Measurements from ENCODE around the gene OGFRL1.

DNA sequence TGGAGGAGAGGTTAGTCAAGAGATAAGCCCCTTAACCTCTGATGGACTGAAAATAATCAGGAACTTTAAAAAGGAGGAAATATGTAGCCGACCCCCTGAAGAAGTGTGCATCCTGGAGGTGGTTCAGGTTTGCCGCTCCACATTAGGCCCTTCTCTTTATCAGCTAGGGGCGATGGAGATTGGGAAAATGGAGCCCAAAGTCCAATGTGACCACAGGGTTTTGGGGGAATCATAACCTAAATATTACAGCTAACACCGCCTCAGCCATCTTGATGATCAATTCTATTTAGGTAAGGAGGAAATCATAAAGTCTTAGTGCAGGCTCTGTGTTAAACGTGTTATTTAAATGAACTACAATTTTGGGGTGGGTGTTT lies 1.2 kb downstream of the OGFRL1 start:
- TF ChIP-seq, protein P1, sequence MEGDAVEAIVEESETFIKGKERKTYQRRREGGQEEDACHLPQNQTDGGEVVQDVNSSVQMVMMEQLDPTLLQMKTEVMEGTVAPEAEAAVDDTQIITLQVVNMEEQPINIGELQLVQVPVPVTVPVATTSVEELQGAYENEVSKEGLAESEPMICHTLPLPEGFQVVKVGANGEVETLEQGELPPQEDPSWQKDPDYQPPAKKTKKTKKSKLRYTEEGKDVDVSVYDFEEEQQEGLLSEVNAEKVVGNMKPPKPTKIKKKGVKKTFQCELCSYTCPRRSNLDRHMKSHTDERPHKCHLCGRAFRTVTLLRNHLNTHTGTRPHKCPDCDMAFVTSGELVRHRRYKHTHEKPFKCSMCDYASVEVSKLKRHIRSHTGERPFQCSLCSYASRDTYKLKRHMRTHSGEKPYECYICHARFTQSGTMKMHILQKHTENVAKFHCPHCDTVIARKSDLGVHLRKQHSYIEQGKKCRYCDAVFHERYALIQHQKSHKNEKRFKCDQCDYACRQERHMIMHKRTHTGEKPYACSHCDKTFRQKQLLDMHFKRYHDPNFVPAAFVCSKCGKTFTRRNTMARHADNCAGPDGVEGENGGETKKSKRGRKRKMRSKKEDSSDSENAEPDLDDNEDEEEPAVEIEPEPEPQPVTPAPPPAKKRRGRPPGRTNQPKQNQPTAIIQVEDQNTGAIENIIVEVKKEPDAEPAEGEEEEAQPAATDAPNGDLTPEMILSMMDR (IDR thresholded peaks at IDR 0.05), result no peak
- TF ChIP-seq, protein P2, sequence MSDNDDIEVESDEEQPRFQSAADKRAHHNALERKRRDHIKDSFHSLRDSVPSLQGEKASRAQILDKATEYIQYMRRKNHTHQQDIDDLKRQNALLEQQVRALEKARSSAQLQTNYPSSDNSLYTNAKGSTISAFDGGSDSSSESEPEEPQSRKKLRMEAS (CRISPR knock-in tag; IDR thresholded peaks at IDR 0.05), result no peak
- no peak for TF ChIP-seq IRF2 (CRISPR knock-in tag; IDR thresholded peaks at IDR 0.05; ENCODE audit: borderline replicate concordance, low read depth)
- TF ChIP-seq, protein P3, sequence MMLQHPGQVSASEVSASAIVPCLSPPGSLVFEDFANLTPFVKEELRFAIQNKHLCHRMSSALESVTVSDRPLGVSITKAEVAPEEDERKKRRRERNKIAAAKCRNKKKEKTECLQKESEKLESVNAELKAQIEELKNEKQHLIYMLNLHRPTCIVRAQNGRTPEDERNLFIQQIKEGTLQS (CRISPR knock-in tag; conservative IDR thresholded peaks at IDR 0.05), result no peak
- no peak for TF ChIP-seq TP53 (CRISPR knock-in tag; IDR thresholded peaks at IDR 0.05)
- TF ChIP-seq NR3C1 (CRISPR knock-in tag; conservative IDR thresholded peaks at IDR 0.05; ENCODE audit: low read depth), result no peak
- TF ChIP-seq NFE2L1 (CRISPR knock-in tag; IDR thresholded peaks at IDR 0.05), result no peak
- no peak for TF ChIP-seq OVOL2 (CRISPR knock-in tag; IDR thresholded peaks at IDR 0.05; ENCODE audit: borderline replicate concordance)
- TF ChIP-seq, protein P4, sequence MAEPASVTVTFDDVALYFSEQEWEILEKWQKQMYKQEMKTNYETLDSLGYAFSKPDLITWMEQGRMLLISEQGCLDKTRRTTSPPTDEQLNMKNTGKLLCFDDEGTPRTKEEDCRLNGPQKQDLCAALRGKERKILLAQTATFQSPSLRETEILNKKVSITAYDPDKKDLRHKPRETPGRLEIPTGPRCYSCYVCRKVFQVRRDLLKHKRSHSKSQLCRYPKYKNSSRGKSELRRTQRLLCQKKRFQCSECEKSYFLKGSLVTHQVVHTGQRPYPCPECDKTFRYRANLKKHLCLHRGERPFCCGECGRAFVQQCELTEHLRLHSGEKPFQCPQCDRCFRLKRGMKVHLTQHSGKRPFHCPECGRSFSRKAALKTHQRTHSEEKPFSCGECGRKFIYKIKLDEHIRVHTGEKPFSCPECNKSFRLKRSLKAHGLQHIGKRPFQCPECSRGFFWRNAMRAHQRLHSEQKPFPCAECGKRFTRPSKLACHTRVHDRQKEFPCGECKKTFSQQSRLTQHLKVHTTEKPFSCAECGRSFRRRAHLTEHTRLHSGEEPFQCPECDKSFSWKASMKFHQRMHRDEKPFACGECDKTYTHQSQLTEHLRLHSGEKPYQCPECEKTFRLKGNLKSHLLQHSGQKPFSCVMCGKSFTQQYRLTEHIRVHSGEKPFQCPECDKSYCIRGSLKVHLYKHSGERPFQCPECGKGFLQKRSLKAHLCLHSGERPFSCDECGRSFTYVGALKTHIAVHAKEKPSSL (CRISPR knock-in tag; conservative IDR thresholded peaks at IDR 0.05), result no peak

Measured in WTC11 (cell line).